NCI-H2196 treated with DMSO at 0.1 percent for 48 hours (cell line): Measurements from ENCODE around the gene ERO1B.

Source experiments
- DNase-seq: peaks from one replicate; lab custom pipeline; 2025; ENCODE audit not compliant: unreplicated experiment; lab: John Stamatoyannopoulos, UW

The ERO1B gene

GRCh38 chr1:236301080-236301957, 19.6 kb upstream of the ERO1B start:
- no peak for DNase-seq

DNA sequence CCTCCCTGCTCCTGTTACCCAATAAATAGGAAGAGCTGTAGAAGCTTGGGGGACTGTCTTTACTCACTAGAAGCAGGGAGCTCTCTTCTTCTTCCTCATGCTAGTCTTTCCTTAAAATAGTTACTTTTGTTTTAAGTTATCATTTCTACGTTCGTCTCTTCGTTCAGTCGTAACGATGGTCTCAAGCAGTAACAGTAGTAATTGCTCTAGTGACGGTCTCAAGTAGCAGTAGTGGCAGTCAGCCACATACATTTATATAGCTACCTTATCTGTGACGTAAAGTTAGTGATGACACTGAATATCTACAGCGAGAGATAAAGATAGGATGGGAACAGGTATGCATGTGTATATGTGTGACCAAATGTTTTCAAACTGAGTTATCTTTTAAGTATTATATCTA, 15.4 kb upstream of the ERO1B start:
- no peak for DNase-seq

DNA sequence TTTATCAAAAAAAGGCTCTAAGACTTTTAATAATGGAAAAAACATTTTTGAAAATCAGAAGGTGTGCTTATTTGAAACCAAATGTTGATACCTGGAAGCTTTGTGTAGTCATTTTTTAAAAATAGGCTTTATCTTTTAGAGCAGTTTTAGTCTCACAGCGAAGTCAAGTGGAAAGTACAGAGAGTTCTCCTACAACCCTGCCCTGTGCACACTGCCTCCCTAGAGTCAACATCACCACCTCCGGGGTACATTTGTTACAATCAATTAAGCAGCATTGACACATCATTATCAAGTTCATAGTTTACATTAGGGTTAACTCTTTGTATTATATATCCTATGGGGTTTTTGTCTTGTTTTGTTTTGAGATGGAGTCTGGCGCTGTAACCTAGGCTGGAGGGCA, 10.7 kb upstream of the ERO1B start:
- no peak for DNase-seq

GRCh38 chr1:236289492-236290131, 7.9 kb upstream of the ERO1B start:
- no peak for DNase-seq

GRCh38 chr1:236288620-236288976, 6.8 kb upstream of the ERO1B start:
- no peak for DNase-seq

GRCh38 chr1:236287757-236288619, 6.2 kb upstream of the ERO1B start:
- DNase-seq: no peak

- DNase-seq: no peak
Measured at GRCh38 chr1:236287356-236287755, 5.6 kb upstream of the ERO1B start.

GRCh38 chr1:236284291-236284721, 2.5 kb upstream of the ERO1B start:
- no peak for DNase-seq

DNA sequence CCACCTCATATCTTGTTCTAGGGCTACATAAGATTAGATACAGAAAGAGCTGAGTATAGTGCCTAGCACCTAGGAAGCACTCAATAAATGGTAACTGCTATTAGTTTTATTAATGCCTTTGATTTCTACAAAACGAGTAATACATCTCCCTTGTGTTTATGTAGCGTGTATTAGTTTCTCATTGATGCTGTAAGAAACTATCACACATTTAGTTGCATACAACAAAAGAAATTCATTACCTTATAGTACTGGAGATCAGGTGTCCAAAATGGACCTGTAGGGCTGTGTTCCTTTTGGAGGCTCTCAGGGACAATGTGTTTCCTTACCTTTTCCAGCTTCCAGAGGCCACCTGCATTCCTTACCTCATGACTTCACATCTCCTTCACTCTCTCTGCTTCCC, 961 bp upstream of the ERO1B start:
- DNase-seq: no peak

GRCh38 chr1:236282425-236282716, 613 bp upstream of the ERO1B start:
- no peak for DNase-seq

DNA sequence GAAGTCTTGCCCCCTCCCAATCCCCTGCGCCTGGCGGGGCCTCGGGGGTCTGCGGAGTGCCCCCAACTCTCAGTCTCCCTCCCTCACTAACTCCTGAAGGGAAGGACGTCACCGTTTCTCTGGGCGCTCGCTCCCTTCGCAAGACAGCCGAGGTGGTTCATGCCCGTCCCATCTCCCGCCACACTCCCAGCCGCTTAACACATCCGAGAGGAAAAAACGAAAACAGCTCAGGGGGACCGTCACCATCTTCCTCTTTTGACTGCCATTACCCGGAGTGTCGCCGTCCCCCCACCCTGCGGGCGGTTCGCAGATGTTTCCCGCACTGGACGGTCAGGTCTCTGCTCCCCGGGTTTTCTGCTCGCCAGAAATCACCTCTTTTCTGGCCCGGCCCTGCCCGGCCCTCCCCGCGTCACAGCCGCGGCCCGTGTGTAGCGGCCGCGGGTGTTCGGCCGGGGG, 532 bp downstream of the ERO1B start:
- DNase-seq: no peak

GRCh38 chr1:236280438-236281197, 1.1 kb downstream of the ERO1B start:
- DNase-seq: no peak

DNA sequence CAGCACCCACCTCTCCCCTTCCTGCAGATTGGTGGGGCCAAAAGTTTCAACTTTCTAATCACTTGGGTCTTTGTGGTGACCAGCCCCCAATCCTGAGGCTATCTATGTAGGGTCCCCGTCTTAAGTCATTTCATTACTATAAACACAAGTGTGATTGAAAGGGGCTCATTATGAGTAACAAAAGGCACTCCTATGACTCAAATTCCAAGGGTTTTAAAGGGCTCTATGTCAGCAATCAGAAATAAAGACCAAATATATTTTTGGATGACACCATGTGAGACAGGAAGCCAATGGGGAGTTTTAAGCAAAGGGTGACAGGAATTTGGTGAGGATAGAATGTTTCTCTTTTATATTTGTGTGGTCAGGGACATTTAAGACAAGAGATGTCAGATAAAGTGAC, 6.2 kb downstream of the ERO1B start:
- DNase-seq: no peak

GRCh38 chr1:236275061-236275460, 6.7 kb downstream of the ERO1B start:
- DNase-seq: no peak

GRCh38 chr1:236273358-236273757, 8.4 kb downstream of the ERO1B start:
- no peak for DNase-seq

GRCh38 chr1:236269439-236269838, 12.3 kb downstream of the ERO1B start:
- DNase-seq: no peak

DNA sequence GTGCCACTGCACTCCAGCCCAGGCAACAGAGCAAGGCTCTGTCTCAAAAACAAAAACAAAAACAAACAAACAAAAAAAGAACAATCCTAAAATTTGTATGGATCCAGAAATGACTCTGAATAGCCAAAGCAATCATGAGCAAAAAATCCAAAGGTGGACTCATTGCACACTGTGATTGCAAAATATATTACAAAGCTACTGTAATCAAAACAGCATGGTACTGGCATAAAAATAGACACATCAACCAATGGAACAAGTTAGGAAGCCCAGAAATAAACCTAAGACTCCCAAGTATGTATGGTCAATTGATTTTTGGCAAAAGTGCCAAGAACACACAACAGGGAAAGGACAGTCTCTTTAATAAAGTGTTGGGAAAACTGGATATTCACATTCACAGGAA, 19.9 kb downstream of the ERO1B start:
- no peak for DNase-seq

GRCh38 chr1:236261033-236261432, 20.7 kb downstream of the ERO1B start:
- no peak for DNase-seq

DNA sequence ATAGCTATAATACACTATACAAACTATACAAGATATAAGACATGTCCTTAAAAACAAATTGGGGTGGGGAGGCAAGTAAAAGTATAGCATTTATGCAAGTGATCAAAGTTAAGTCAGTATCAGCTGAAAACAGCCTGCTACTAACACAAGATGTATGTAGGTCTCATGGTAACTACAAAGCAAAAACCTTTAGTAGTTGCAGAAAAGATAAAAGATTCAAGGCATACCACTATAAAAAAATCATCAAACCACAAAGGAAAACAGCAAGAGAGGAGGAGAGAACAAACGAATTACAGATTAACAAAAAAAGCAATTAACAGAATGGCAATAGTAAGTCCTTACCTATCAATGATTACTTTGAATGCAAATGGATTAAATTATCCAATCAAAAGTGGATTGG, 22.7 kb downstream of the ERO1B start:
- no peak for DNase-seq

DNA sequence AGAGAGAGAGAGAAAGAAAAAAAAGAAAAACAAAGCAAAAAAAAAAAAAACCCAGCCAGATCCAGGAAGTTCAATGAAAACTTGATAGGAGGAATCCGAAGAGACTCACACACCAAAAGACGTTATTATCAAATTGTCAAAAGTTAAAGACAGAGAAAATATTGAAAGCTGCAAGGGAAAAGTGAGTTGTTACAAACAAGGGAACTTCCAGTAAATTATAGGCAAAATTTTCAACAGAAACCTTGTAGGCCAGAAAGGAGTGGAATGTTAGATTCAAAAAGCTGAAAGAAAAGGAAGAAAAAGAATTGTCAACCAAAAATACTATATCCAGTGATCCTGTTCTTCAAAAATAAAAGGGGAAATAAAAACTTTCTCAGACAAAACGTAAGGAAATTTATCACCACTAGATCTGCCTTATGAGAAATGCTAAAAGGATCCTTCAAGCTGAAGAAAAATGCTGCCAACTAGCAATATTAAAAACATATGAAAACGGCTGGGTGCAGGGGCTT, 23.6 kb downstream of the ERO1B start:
- no peak for DNase-seq

DNA sequence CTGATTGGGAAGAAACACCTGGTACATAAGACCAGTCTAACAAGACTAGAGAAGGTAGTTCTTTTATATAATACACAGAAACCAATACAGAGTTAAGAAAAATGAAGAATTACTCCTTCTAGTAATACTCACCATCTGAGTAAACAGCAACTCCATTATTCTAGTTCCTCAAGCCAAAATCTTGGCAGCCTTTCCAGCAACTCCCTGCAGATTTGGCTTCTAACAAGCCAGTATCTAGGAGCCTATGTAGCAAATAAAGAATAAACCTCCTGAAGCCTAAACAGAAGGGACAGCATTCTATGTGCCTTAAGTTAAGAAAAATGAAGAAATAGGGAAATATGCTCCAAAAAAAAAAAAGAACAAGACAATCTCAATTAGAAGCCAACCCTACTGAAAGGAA, 24.5 kb downstream of the ERO1B start:
- DNase-seq: no peak
